ENCODE measurements around the gene ANKLE2.
"Not testable (repeated sequence)": the region's sequence is repeated elsewhere in the genome, so short reads cannot be mapped to it uniquely, and the experiment has no call there.

Gene ANKLE2

GRCh38 chr12:132761032-132761920 is at the start of gene ANKLE2:
Gene ANKLE2, minus strand, starts transcription at chr12:132761832. Its CDS starts 34 bp downstream, at chr12:132761798.
- DNase-seq, result peak; percentile 90

- peak; percentile 69 for DNase-seq
Measured at GRCh38 chr12:132809391-132809790, 47.8 kb upstream of the ANKLE2 start.

- no peak for DNase-seq
Measured at GRCh38 chr12:132807295-132808092, 45.9 kb upstream of the ANKLE2 start.

GRCh38 chr12:132806857-132807256 is 45.2 kb upstream of the ANKLE2 start:
- DNase-seq, result no peak

- no peak for DNase-seq
Measured at GRCh38 chr12:132804426-132804861, 42.8 kb upstream of the ANKLE2 start.

GRCh38 chr12:132803888-132804287 is 42.3 kb upstream of the ANKLE2 start:
- DNase-seq, result no peak

- no peak for DNase-seq
Measured at GRCh38 chr12:132803125-132803524, 41.5 kb upstream of the ANKLE2 start.

GRCh38 chr12:132801741-132802140 is 40.1 kb upstream of the ANKLE2 start:
- DNase-seq, result no peak

- no peak for DNase-seq
Measured at GRCh38 chr12:132798836-132799235, 37.2 kb upstream of the ANKLE2 start.

- DNase-seq, result no peak
Measured at GRCh38 chr12:132797820-132798570, 36.4 kb upstream of the ANKLE2 start.

- no peak for DNase-seq
Measured at GRCh38 chr12:132795847-132796246, 34.2 kb upstream of the ANKLE2 start.

GRCh38 chr12:132791940-132792339 is 30.3 kb upstream of the ANKLE2 start:
- DNase-seq, result not testable (repeated sequence)

GRCh38 chr12:132789099-132789471 is 27.5 kb upstream of the ANKLE2 start:
- DNase-seq, result no peak

GRCh38 chr12:132788375-132789098 is 26.9 kb upstream of the ANKLE2 start:
- DNase-seq, result no peak

GRCh38 chr12:132787877-132788276 is 26.2 kb upstream of the ANKLE2 start:
- no peak for DNase-seq

GRCh38 chr12:132786192-132786591 is 24.6 kb upstream of the ANKLE2 start:
- DNase-seq, result no peak

- DNase-seq, result no peak
Measured at GRCh38 chr12:132784580-132784979, 22.9 kb upstream of the ANKLE2 start.

- no peak for DNase-seq
Measured at GRCh38 chr12:132783917-132784531, 22.4 kb upstream of the ANKLE2 start.

GRCh38 chr12:132781938-132782337 is 20.3 kb upstream of the ANKLE2 start:
- DNase-seq, result no peak

- no peak for DNase-seq
Measured at GRCh38 chr12:132779781-132780353, 18.2 kb upstream of the ANKLE2 start.

- DNase-seq, result no peak
Measured at GRCh38 chr12:132777614-132778013, 16.0 kb upstream of the ANKLE2 start.
